HepG2 (cell line): Measurements from ENCODE around the gene REEP6. TPM values are rescaled to one million over a fixed set of nuclear protein-coding genes. Genes with fewer than 3 reads are reported as not detected.

ENCODE experiments used
- ATAC-seq: fragments of 200-7000 bp; cut with Tn5 transposase; 3 replicates; pipeline ENCODE4 v1.9.1; 2020; ENCODE audit warnings: mild to moderate bottlenecking, moderate library complexity
- BruUV-seq: library from RNA; stranded (reverse); fragments of 400-500 nt; replicated peaks from 2 replicates; lab custom pipeline; 2021; lab: Mats Ljungman, UMichigan
- CTCF ChIA-PET: fragments of 300-600 bp; formaldehyde crosslinking; extraction: SDS; loops from one replicate; lab custom pipeline; 2021; ENCODE audit warnings: low total read pairs, inconsistent platforms, low intra/inter-chr PET ratio; lab: Yijun Ruan, JAX
- POLR2A ChIA-PET: fragments of 350-600 bp; sonication (Branson Sonifier 250); formaldehyde crosslinking; loops from one replicate; lab custom pipeline; 2020; ENCODE audit warnings: antibody characterized with exemption, inconsistent platforms; lab: Yijun Ruan, JAX
- DNase-seq: peaks from one replicate; pipeline ENCODE4 v3.0.0-alpha.2; 2015; ENCODE audit warnings: low spot score
- FAIRE-seq: peaks from 3 replicates; lab custom pipeline; 2011; peaks lifted over from hg19 to GRCh38; lab: Jason Lieb, UNC
- H2AFZ ChIP-seq: one replicate; pipeline ENCODE4 v1.6.1; 2011; ENCODE audit warnings: low read length, inconsistent platforms
- H3K27ac ChIP-seq: fragments of 300-600 bp; 3 replicates; pipeline ENCODE4 v1.8.0; 2011; ENCODE audit warnings: mixed run types, mild to moderate bottlenecking, mixed read lengths, low read length, inconsistent platforms; ENCODE audit not compliant: insufficient read depth; ENCODE audit errors: extremely low read length
- H3K27me3 ChIP-seq, 2 experiments: fragments of 200-600 bp in 1 of 2; 2 replicates in 1 of 2; 3 replicates in 1 of 2; pipeline versions ENCODE4 v1.6.0 to v1.8.0; 2011; ENCODE audit warnings: low read length in 2 of 2, mild to moderate bottlenecking in 2 of 2, moderate library complexity in 2 of 2, inconsistent platforms in 1 of 2; ENCODE audit not compliant: insufficient read depth in 2 of 2, control insufficient read depth in 1 of 2
- H3K36me3 ChIP-seq, 2 experiments: fragments of 200-600 bp in 1 of 2; replicated peaks in 1 of 2; 2 replicates in 1 of 2; 3 replicates in 1 of 2; pipeline versions ENCODE4 v1.5.1 to v1.8.0; 2011; ENCODE audit warnings: low read length in 2 of 2, inconsistent platforms in 1 of 2; ENCODE audit not compliant: insufficient read depth in 2 of 2, control insufficient read depth in 1 of 2
- H3K4me1 ChIP-seq: 2 replicates; pipeline ENCODE4 v1.5.1; 2012; ENCODE audit warnings: low read length, inconsistent platforms; ENCODE audit not compliant: insufficient read depth
- H3K4me2 ChIP-seq: 2 replicates; pipeline ENCODE4 v1.6.0; 2011; ENCODE audit warnings: low read depth, low read length, inconsistent platforms
- H3K4me3 ChIP-seq, 3 experiments: fragments of 200-600 bp in 1 of 3; sonication (generic), shearing (Covaris generic) in 1 of 3; replicated peaks in 1 of 3; 2 replicates each; pipeline ENCODE4 v1.5.1; 2011 to 2016; ENCODE audit warnings: low read length in 3 of 3, inconsistent platforms in 2 of 3, low read depth in 2 of 3, mild to moderate bottlenecking in 2 of 3, control low read depth in 1 of 3, mixed read lengths in 1 of 3; ENCODE audit not compliant: insufficient read depth in 1 of 3
- H3K79me2 ChIP-seq: one replicate; pipeline ENCODE4 v1.6.1; 2011; ENCODE audit warnings: low read length, inconsistent platforms; ENCODE audit not compliant: insufficient read depth
- H3K9ac ChIP-seq: 2 replicates; pipeline ENCODE4 v1.6.0; 2011; ENCODE audit warnings: mild to moderate bottlenecking, low read depth, low read length, inconsistent platforms; ENCODE audit not compliant: insufficient read depth
- H3K9me3 ChIP-seq: 2 replicates; pipeline ENCODE4 v1.5.1; 2012; ENCODE audit warnings: mild to moderate bottlenecking, low read length
- H4K20me1 ChIP-seq: 2 replicates; pipeline ENCODE4 v1.6.0; 2011; ENCODE audit warnings: inconsistent platforms, mild to moderate bottlenecking, low read length, moderate library complexity; ENCODE audit not compliant: insufficient read depth
- ARID3A ChIP-seq: IDR thresholded peaks from 2 replicates; pipeline ENCODE4 v1.6.1; 2012; ENCODE audit warnings: low read depth, low read length, improper control_type of control experiment
- CEBPG ChIP-seq: IDR thresholded peaks from 2 replicates; pipeline ENCODE4 v1.6.1; 2016
- EP300 ChIP-seq, 3 experiments: sonication (generic) in 1 of 3; formaldehyde crosslinking in 1 of 3; IDR thresholded peaks; 2 replicates each; pipeline versions ENCODE4 v1.5.1 to v1.6.1; 2011 to 2020; ENCODE audit warnings: low read depth in 2 of 3, low read length in 2 of 3, borderline replicate concordance in 1 of 3, improper control_type of control experiment in 1 of 3, mild to moderate bottlenecking in 1 of 3, missing genetic modification reagents in 1 of 3, moderate library complexity in 1 of 3
- GATA4 ChIP-seq: sonication (generic); IDR thresholded peaks from 2 replicates; pipeline ENCODE4 v1.6.1; 2016; ENCODE audit warnings: antibody characterized with exemption, low read depth, borderline replicate concordance
- MAX ChIP-seq: IDR thresholded peaks from 2 replicates; pipeline ENCODE4 v1.6.1; 2012; ENCODE audit warnings: inconsistent platforms
- MIER2 ChIP-seq: IDR thresholded peaks from 2 replicates; pipeline ENCODE4 v1.6.1; 2016; ENCODE audit warnings: missing biosample characterization, missing genetic modification reagents
- PITX1 ChIP-seq: sonication (generic); formaldehyde crosslinking; IDR thresholded peaks from 2 replicates; pipeline ENCODE4 v1.5.1; 2020; ENCODE audit warnings: mild to moderate bottlenecking, missing genetic modification reagents
- POLR2AphosphoS5 ChIP-seq: IDR thresholded peaks from 2 replicates; pipeline ENCODE4 v1.6.1; 2012; ENCODE audit warnings: low read depth, low read length
- SATB2 ChIP-seq: sonication (generic); formaldehyde crosslinking; IDR thresholded peaks from 2 replicates; pipeline ENCODE4 v1.5.0; 2020; ENCODE audit warnings: missing genetic modification reagents
- SIN3B ChIP-seq: fragments of 150-350 bp; IDR thresholded peaks from 2 replicates; pipeline ENCODE4 v1.6.1; 2014; ENCODE audit warnings: low read length
- TOE1 ChIP-seq: sonication (generic); formaldehyde crosslinking; IDR thresholded peaks from 2 replicates; pipeline ENCODE4 v1.4.0; 2020; ENCODE audit warnings: mild to moderate bottlenecking, missing genetic modification reagents
- ZFP41 ChIP-seq: sonication (generic); formaldehyde crosslinking; IDR thresholded peaks from 2 replicates; pipeline ENCODE4 v1.4.0; 2020; ENCODE audit warnings: mild to moderate bottlenecking, missing genetic modification reagents, borderline replicate concordance
- ZFY ChIP-seq: sonication (generic); formaldehyde crosslinking; IDR thresholded peaks from 2 replicates; pipeline ENCODE4 v1.4.0; 2020; ENCODE audit warnings: missing genetic modification reagents
- ZNF124 ChIP-seq: sonication (generic); formaldehyde crosslinking; IDR thresholded peaks from 2 replicates; pipeline ENCODE4 v1.4.0; 2020; ENCODE audit warnings: missing genetic modification reagents
- ZNF446 ChIP-seq: sonication (generic); formaldehyde crosslinking; IDR thresholded peaks from 2 replicates; pipeline ENCODE4 v1.5.0; 2020; ENCODE audit warnings: mild to moderate bottlenecking, missing genetic modification reagents
- ZNF552 ChIP-seq: sonication (generic); formaldehyde crosslinking; IDR thresholded peaks from 2 replicates; pipeline ENCODE4 v1.9.0; 2022; ENCODE audit warnings: missing genetic modification reagents, mild to moderate bottlenecking, borderline replicate concordance
- ZNF737 ChIP-seq: sonication (generic); formaldehyde crosslinking; IDR thresholded peaks from 2 replicates; pipeline ENCODE4 v1.5.0; 2020; ENCODE audit warnings: missing genetic modification reagents, mild to moderate bottlenecking, borderline replicate concordance
- ZNF770 ChIP-seq: sonication (generic); formaldehyde crosslinking; IDR thresholded peaks from 2 replicates; pipeline ENCODE4 v1.5.0; 2020; ENCODE audit warnings: mild to moderate bottlenecking, missing genetic modification reagents
- ZSCAN25 ChIP-seq: sonication (generic); formaldehyde crosslinking; IDR thresholded peaks from 2 replicates; pipeline ENCODE4 v1.8.0; 2022; ENCODE audit warnings: mild to moderate bottlenecking, missing genetic modification reagents
- WGBS: methylation state at CpG from one replicate; pipeline ENCODE4 v1.1.6; 2017; ENCODE audit warnings: low lambda C conversion rate; 5-methylcytosine and 5-hydroxymethylcytosine counted together
- in situ Hi-C: cut with HindIII; loops from 2 replicates; pipeline ENCODE4 v1.10.0; 2017; ENCODE audit warnings: low pct_unique_long_range_greater_than_20kb; ENCODE audit not compliant: extremely low pct_ligation_motif_present
- intact Hi-C: fragments of 100-400 bp; cut with micrococcal nuclease; formaldehyde crosslinking; loops from one replicate; pipeline ENCODE4 v1.10.0; 2022; ENCODE audit not compliant: unreplicated experiment
- polyA plus RNA-seq, 8 experiments: library from polyadenylated mRNA; depleted of rRNA in 3 of 8; stranded (reverse) in 7 of 8; unstranded in 1 of 8; fragments of >200 nt; fragmentation: Illumina TruSeq in 4 of 8; extraction: Trizol in 4 of 8; gene quantifications; 2 replicates each; pipeline versions ENCODE4 v1.2.1 to v1.2.3, GENCODE V29; 2011 to 2016; ENCODE audit warnings: low read depth in 4 of 8, missing spikeins in 1 of 8, mixed read lengths in 1 of 8; ENCODE audit not compliant: insufficient read depth in 1 of 8
- total RNA-seq, 5 experiments: library from RNA; depleted of rRNA; stranded (reverse); fragments of >200 nt; fragmentation: Illumina TruSeq; extraction: Trizol; gene quantifications; 2 replicates each; pipeline ENCODE4 v1.2.3, GENCODE V29; 2016; ENCODE audit warnings: low read depth in 1 of 5

The REEP6 gene
- total and polyA plus RNA-seq, 2 of the 13 experiments (the other 11 are each of a cell fraction or from before 2014, with no cell fraction given): 10.0 to 28.8 TPM

- TF ChIP-seq ZFP41: no peak
- TF ChIP-seq ZNF124: no peak
- TF ChIP-seq SIN3B: no peak
- TF ChIP-seq ZSCAN25 (CRISPR knock-in tag): no peak
- peak; percentile 86 for TF ChIP-seq ZFY (CRISPR knock-in tag)
- no peak for TF ChIP-seq GATA4
- TF ChIP-seq TOE1 (CRISPR knock-in tag): no peak
- no peak for TF ChIP-seq CEBPG
- TF ChIP-seq ZNF446: no peak
- TF ChIP-seq ZNF552 (CRISPR knock-in tag): no peak
- TF ChIP-seq EP300 (IDR thresholded peaks at IDR 0.05; ENCODE audit: low read depth in 2 of 2, low read length in 2 of 2): no peak
- no peak for TF ChIP-seq EP300 (CRISPR knock-in tag; IDR thresholded peaks at IDR 0.05; ENCODE audit: borderline replicate concordance)
- TF ChIP-seq ZNF737 (CRISPR knock-in tag): no peak
- no peak for TF ChIP-seq SATB2 (CRISPR knock-in tag)
These were observed 1.3 kb upstream of the REEP6 start (continued) for GRCh38 chr19:1489463-1490310.

- no peaks in the 10 kb centered on the region for H4K20me1 ChIP-seq
- H3K4me1 ChIP-seq: peaks cover 46% of the 10 kb centered on the region
- H3K27ac ChIP-seq: peak within 1 kb of the TSS; percentile 68
- 1% methylated on average over 31 of the region's 74 CpGs for WGBS
- peak within 1 kb of the TSS; percentile 72 to 85 (median 77) for H3K4me3 ChIP-seq
- peak within 1 kb of the TSS; percentile 79 for H2AFZ ChIP-seq
- ATAC-seq (peak; percentile 83), FAIRE-seq (peak; percentile 93), DNase-seq (peak; percentile 95)
- peaks cover 6% of the 10 kb centered on the region for H3K79me2 ChIP-seq
- BruUV-seq: no TSS peak
- in situ Hi-C loops (no loop called here), intact Hi-C loops (no loop called here)
- POLR2A ChIA-PET: interaction anchor here (0.6 to 3.6 kb wide), 13 partner anchors 9 to 366 kb away, joined by 3 to 34 read pairs (median 4); partner anchors contain the start of gene CIRBP
- no peaks in the 10 kb centered on the region for H3K9me3 ChIP-seq
- CTCF ChIA-PET: no interaction called here
- no peaks in the 10 kb centered on the region for H3K27me3 ChIP-seq
- peak within 1 kb of the TSS; percentile 77 for H3K9ac ChIP-seq
- H3K4me2 ChIP-seq: peak within 1 kb of the TSS; percentile 94
- H3K36me3 ChIP-seq: no peaks in the 10 kb centered on the region
- TF ChIP-seq MAX (peak; percentile 59; the same call in 1 of the 2 replicates), MIER2 (0 out of 2 replicates have a peak, but pooled peaks have one; percentile 12), ARID3A (peak; percentile 94), POLR2AphosphoS5 (0 out of 2 replicates have a peak, but pooled peaks have one; percentile 27), PITX1 (CRISPR knock-in tag) (peak; percentile 59; the same call in 1 of the 2 replicates), ZNF770 (CRISPR knock-in tag) (peak; percentile 10; the same call in 1 of the 2 replicates)
These were observed 469 bp upstream of the REEP6 start, which contains the start of gene PCSK4 for GRCh38 chr19:1490311-1491113. Gene PCSK4, minus strand, starts transcription at chr19:1490350. Its CDS starts 4 bp downstream, at chr19:1490346.
